HG03432 (cell line): Measurements from ENCODE around the gene GBF1.

ENCODE experiments used
- ATAC-seq: cut with Tn5 transposase; IDR thresholded peaks from one replicate; pipeline ENCODE4 v1.9.1; 2021; ENCODE audit warnings: mild to moderate bottlenecking, moderate library complexity; ENCODE audit not compliant: unreplicated experiment

Gene GBF1

GRCh38 chr10:102342458-102342857, 97.1 kb downstream of the GBF1 start:
- no peak for ATAC-seq

GRCh38 chr10:102342958-102343357, 97.6 kb downstream of the GBF1 start:
- ATAC-seq: no peak

DNA sequence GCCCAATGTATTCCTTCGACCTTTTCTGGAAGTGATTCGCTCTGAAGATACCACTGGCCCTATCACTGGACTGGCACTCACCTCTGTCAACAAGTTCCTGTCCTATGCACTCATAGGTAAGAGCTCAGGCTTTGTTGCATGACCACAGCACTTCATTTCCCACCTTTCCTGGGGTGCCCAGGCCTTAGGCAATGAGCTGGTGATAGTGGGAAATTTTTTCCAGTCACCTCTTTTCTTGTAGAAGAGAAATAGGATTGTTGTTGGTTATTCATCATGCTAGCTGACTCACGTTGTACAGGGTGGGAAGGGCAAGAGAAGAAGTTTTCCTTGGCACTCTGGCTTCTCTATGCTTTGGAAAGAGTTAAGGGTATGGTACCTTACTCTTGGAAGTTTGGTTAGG, 98.7 kb downstream of the GBF1 start:
- ATAC-seq: no peak

GRCh38 chr10:102347236-102347828, 102.0 kb downstream of the GBF1 start:
- ATAC-seq: no peak

DNA sequence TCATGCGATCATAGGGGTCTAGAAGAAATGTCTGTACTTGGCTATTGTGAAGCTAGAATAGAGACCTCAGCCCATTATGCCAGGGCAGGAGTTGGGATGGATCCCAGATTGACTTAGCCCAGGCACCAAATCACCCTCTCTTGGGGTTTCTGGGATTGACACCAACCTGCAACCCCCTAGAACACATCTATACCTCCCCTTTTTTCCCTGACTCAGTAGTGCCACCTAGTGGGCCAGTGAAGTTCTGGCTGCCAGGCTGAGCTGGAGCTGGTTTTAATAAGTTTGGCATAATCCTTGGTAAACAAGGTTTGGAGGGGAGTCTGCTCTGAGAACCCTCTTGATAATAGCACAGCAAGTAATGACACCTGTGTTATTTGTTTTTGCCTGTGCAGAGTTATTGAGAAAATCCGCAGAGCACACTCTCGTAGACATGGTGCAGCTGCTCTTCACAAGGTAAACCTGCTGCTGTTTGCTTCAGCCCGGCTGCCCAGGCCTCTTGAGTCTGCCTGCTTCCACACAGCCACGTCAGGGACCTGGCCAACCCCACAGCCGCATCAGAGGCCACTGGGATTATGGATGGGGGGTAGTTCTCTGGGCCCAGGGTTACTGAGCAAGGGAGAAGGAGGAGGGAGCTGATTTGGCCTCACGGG, 106.9 kb downstream of the GBF1 start:
- no peak for ATAC-seq

GRCh38 chr10:102354451-102354850, 109.1 kb downstream of the GBF1 start:
- no peak for ATAC-seq

DNA sequence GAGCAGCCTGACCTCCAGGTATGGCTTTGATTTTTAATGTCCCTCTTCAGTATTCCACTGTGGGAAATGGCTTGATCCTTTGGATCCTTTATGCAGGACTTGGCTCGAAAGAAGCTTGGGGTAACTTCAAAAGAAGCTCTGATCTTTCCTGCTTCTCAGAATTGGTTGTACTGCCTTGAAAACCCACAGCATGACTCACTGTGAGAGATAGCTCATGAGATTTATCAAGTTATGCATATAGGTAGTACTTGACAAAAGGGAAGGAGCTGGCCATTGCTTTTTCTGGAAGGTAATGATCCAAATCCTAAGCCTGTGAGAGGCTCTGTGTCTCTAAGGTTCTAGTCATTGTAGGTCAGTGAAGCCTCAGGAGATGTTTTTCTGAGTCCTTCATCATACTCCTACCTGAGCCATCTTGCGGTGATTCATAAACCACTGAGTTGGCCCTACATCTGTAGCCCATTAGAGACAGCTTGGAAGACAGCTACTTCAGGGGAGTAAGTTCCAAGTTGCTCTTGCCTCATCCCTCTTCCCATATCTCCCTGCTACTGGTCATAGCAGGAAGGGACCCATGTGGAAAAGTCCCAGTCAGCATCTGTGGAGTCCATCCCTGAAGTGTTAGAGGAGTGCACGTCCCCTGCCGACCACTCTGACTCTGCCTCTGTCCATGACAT, 113.5 kb downstream of the GBF1 start:
- ATAC-seq: no peak

- no peak for ATAC-seq
Measured at GRCh38 chr10:102367441-102367840, 122.1 kb downstream of the GBF1 start.

GRCh38 chr10:102368077-102368476, 122.7 kb downstream of the GBF1 start:
- no peak for ATAC-seq

- no peak for ATAC-seq
Measured at GRCh38 chr10:102371295-102371694, 126.0 kb downstream of the GBF1 start.

GRCh38 chr10:102375250-102375649, 129.9 kb downstream of the GBF1 start:
- ATAC-seq: no peak

- no peak for ATAC-seq
Measured at GRCh38 chr10:102375867-102376266, 130.5 kb downstream of the GBF1 start.

GRCh38 chr10:102376901-102377300, 131.6 kb downstream of the GBF1 start:
- no peak for ATAC-seq

GRCh38 chr10:102379383-102379782, 134.1 kb downstream of the GBF1 start:
- no peak for ATAC-seq

GRCh38 chr10:102381983-102382382, 136.7 kb downstream of the GBF1 start:
- no peak for ATAC-seq

GRCh38 chr10:102382871-102383270, 137.5 kb downstream of the GBF1 start:
- ATAC-seq: no peak

DNA sequence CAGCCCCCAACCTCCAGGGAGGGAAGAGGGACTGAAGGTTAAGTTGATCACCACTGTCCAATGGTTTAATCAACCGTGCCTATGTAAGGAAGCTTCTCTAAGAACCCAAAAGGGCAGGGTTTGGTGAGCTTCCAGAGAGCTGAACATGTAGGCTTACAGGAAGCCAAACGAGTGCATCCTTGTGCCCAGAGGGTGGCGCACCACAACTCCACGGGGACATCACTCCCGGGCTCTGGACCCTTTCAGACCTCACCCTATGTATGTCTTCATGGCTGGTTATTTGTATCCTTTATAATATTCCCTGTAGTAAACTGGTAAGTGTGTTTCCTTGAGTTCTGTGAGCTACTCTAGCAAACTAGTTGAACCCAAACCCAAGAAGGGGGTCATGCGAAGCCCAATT, 138.7 kb downstream of the GBF1 start:
- ATAC-seq: no peak

DNA sequence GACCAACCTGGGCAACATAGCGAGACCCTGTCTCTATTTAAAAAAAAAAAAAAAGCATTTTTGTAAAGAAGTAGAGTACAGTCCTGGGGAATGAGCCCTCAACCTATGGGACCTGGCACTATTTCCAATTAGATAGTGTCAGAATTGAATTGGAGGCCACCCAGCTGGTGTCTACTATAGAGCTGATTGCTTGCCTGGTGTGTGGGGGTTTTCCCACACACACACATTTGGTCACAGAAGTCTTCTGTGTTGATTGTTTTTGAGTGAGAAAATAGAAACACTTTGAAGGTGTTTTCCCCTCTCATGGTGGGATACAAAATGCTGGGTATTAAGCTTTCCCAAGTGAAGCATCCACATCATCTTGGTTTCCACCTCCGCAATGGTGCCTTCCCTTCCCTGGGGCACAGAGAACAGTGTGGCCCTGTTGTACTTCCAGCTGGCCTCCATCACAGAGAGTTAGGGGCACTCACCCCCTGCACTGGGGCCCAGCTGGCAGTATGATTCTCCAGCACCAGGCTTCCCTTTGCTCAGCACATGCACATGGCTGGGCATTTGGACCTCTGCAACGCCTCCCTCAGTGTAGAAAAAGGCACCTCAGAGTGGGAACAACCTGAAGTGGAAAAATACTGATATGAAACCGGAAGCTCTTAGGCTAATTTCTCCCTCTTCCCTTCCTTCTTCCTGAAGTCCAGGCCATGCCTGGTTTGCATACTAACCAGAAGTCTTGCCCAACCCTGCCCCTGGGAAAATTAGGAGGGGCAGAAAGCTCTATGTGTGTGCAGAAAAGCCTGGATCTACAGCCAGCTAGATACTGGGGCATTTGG, 139.5 kb downstream of the GBF1 start:
- no peak for ATAC-seq

DNA sequence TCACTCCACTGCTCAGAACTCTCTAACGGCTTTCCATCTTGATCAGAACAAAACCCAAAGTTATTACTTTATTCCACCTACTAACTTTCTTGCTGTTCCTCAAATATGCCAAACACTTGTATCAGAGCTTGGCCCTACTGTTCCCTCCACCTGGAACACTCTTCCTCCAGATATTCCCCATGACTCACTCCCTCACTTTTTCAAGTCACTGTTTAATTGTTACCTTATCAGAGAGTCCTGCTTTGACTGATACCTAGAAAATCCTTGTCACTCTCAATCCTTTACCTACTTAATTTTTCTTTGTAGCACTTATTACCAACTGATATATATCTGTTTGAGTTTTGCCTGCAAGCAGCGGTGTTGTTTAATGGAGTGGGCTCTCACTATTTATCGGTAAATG, 144.6 kb downstream of the GBF1 start:
- no peak for ATAC-seq

- no peak for ATAC-seq
Measured at GRCh38 chr10:102392306-102392705, 147.0 kb downstream of the GBF1 start.

DNA sequence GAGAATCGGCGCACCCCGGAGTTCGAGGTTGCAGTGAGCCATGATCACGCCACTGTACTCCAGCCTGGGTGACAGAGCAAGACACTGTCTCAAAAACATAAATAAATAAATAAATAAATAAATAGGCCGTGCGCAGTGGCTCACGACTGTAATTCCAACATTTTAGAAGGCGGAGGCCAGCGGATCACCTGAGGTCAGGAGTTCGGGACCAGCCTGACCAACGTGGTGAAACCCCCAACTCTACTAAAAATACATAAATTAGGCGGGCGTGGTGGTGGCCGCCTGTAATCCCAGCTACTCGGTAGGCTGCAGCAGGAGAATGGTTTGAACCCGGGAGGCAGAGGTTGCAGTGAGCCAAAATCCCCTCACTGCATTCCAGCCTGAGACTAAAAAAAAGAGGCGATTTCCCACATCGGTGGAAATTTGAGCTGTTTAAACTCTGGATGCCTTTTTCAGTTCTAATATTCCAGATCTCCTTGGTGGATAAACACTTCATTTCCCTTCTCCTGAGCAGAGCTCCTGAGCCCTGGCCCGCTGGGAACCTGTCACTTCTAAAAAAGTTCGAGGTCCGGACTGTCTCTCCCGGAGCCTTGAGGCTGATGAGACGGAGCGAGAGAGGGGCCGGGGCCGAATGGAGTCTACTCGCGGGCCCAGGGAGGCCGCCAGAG, 148.2 kb downstream of the GBF1 start:
- no peak for ATAC-seq
